Activated CD8-positive, alpha-beta T cell treated with anti-CD3 and anti-CD28 coated beads for 36 hours (primary cell): ENCODE results near the gene SEC14L1. TPM values are rescaled to one million over a fixed set of nuclear protein-coding genes. Genes with fewer than 3 reads are reported as not detected.
"Not testable (repeated sequence)": the region's sequence is repeated elsewhere in the genome, so short reads cannot be mapped to it uniquely, and the experiment has no call there.

Experiments
- ATAC-seq: fragments of 200-7000 bp; cut with Tn5 transposase; one replicate; pipeline ENCODE4 v1.10.0; 2021; ENCODE audit warnings: mild to moderate bottlenecking, moderate library complexity
- CTCF ChIA-PET: fragments of 350-600 bp; sonication (Branson Sonifier 250); formaldehyde crosslinking; loops from one replicate; lab custom pipeline; 2021; ENCODE audit warnings: antibody characterized with exemption; lab: Charles Lee
- POLR2A ChIA-PET: fragments of 350-600 bp; sonication (Branson Sonifier 250); formaldehyde crosslinking; loops from one replicate; lab custom pipeline; 2021; ENCODE audit warnings: antibody characterized with exemption; lab: Charles Lee
- DNase-seq: peaks from one replicate; pipeline ENCODE4 v3.0.0-alpha.2; 2020
- H3K27ac Mint-ChIP-seq: one replicate; pipeline ENCODE4 v1.8.0; 2021; ENCODE audit warnings: mild to moderate bottlenecking, mixed read lengths
- H3K27me3 Mint-ChIP-seq: one replicate; pipeline ENCODE4 v1.8.0; 2021; ENCODE audit warnings: mixed read lengths
- H3K36me3 Mint-ChIP-seq: one replicate; pipeline ENCODE4 v1.8.0; 2021; ENCODE audit warnings: low read depth, mixed read lengths
- H3K4me1 Mint-ChIP-seq: one replicate; pipeline ENCODE4 v1.8.0; 2021; ENCODE audit warnings: low read depth, mixed read lengths
- H3K4me3 Mint-ChIP-seq: one replicate; pipeline ENCODE4 v1.8.0; 2021; ENCODE audit warnings: mild to moderate bottlenecking, moderate library complexity, mixed read lengths
- H3K9me3 Mint-ChIP-seq: one replicate; pipeline ENCODE4 v1.8.0; 2021; ENCODE audit warnings: mixed read lengths
- CTCF ChIP-seq: fragments of 200-600 bp; IDR thresholded peaks from one replicate; pipeline ENCODE4 v1.8.0; 2022; ENCODE audit warnings: antibody characterized with exemption, mild to moderate bottlenecking
- intact Hi-C: fragments of 100-400 bp; cut with micrococcal nuclease; formaldehyde crosslinking; loops from one replicate; pipeline ENCODE4 v1.10.0; 2022
- total RNA-seq, 2 experiments: library from RNA; stranded (reverse); gene quantifications; one replicate each; pipeline ENCODE4 v1.2.3, GENCODE V29; 2021

Gene SEC14L1
- total RNA-seq, 2 experiments from 2014 or later = 79.7 to 91.6 TPM

GRCh38 chr17:77131904-77132303 is 8.9 kb upstream of the SEC14L1 start:
- Mint-ChIP-seq H3K9me3 (peaks cover 5% of the 10 kb centered on the region), H3K4me3 (no peak overlapping the region), H3K36me3 (peaks cover 2% of the 10 kb centered on the region), H3K27ac (no peak overlapping the region), H3K27me3 (no peaks in the 10 kb centered on the region), H3K4me1 (peaks cover 37% of the 10 kb centered on the region)
- intact Hi-C loops = no loop called here
- CTCF ChIA-PET = no interaction called here
- ATAC-seq (no peak), DNase-seq (no peak)
- no peak for TF ChIP-seq CTCF
- POLR2A ChIA-PET = no interaction called here

- H3K36me3 Mint-ChIP-seq = peaks cover 7% of the 10 kb centered on the region
- DNase-seq (no peak), ATAC-seq (no peak)
- no peaks in the 10 kb centered on the region for H3K27me3 Mint-ChIP-seq
- intact Hi-C loops = no loop called here
- POLR2A ChIA-PET = no interaction called here
- H3K4me1 Mint-ChIP-seq = peaks cover 34% of the 10 kb centered on the region
- peaks cover 10% of the 10 kb centered on the region for H3K9me3 Mint-ChIP-seq
- no peak overlapping the region for H3K4me3 Mint-ChIP-seq
- H3K27ac Mint-ChIP-seq = no peak overlapping the region
- no peak for TF ChIP-seq CTCF
- CTCF ChIA-PET = interaction anchor here (1.2 kb wide), 1 partner anchor 118 kb away, joined by 3 read pairs; no protein-coding TSS in a partner anchor
Observed at GRCh38 chr17:77132411-77133086, 8.2 kb upstream of the SEC14L1 start.

- Mint-ChIP-seq H3K4me1 (peaks cover 34% of the 10 kb centered on the region), H3K9me3 (peaks cover 16% of the 10 kb centered on the region), H3K4me3 (no peak overlapping the region), H3K27ac (no peak overlapping the region), H3K27me3 (no peaks in the 10 kb centered on the region), H3K36me3 (peaks cover 13% of the 10 kb centered on the region)
- DNase-seq (no peak), ATAC-seq (no peak)
- intact Hi-C loops = no loop called here
- POLR2A ChIA-PET = no interaction called here
- TF ChIP-seq CTCF = no peak
- CTCF ChIA-PET = interaction anchor here (1.2 kb wide), 1 partner anchor 117 kb away, joined by 3 read pairs; no protein-coding TSS in a partner anchor
Observed at GRCh38 chr17:77133087-77133638, 7.6 kb upstream of the SEC14L1 start.

- TF ChIP-seq CTCF = no peak
- intact Hi-C loops = no loop called here
- H3K9me3 Mint-ChIP-seq = peaks cover 18% of the 10 kb centered on the region
- ATAC-seq (no peak), DNase-seq (no peak)
- H3K27ac Mint-ChIP-seq = no peak overlapping the region
- H3K36me3 Mint-ChIP-seq = peaks cover 22% of the 10 kb centered on the region
- no peaks in the 10 kb centered on the region for H3K27me3 Mint-ChIP-seq
- no peak overlapping the region for H3K4me3 Mint-ChIP-seq
- POLR2A ChIA-PET = interaction anchor here (4.2 kb wide), 1 partner anchor 8 kb away, joined by 39 read pairs; no protein-coding TSS in a partner anchor
- peaks cover 25% of the 10 kb centered on the region for H3K4me1 Mint-ChIP-seq
- CTCF ChIA-PET = no interaction called here
Observed at GRCh38 chr17:77136420-77136767, 4.4 kb upstream of the SEC14L1 start.

- no peak for TF ChIP-seq CTCF
- ATAC-seq (no peak), DNase-seq (no peak)
- Mint-ChIP-seq H3K27me3 (no peaks in the 10 kb centered on the region), H3K4me1 (peaks cover 30% of the 10 kb centered on the region), H3K9me3 (peaks cover 18% of the 10 kb centered on the region), H3K27ac (no peak overlapping the region), H3K4me3 (no peak overlapping the region), H3K36me3 (peaks cover 29% of the 10 kb centered on the region)
- POLR2A ChIA-PET = interaction anchor here (1.2 to 4.2 kb wide), 3 partner anchors 9 to 27 kb away, joined by 3 to 39 read pairs (median 4); no protein-coding TSS in a partner anchor
- intact Hi-C loops = no loop called here
- CTCF ChIA-PET = interaction anchor here (1.8 kb wide), 1 partner anchor 49 kb away, joined by 10 read pairs; no protein-coding TSS in a partner anchor
Observed at GRCh38 chr17:77137111-77137510, 3.7 kb upstream of the SEC14L1 start.

GRCh38 chr17:77137886-77138285 is 2.9 kb upstream of the SEC14L1 start:
- not testable (repeated sequence) for H3K4me3 Mint-ChIP-seq
- peaks cover 35% of the 10 kb centered on the region for H3K4me1 Mint-ChIP-seq

More at GRCh38 chr17:77137886-77138285, 2.9 kb upstream of the SEC14L1 start:
- peaks cover 18% of the 10 kb centered on the region for H3K9me3 Mint-ChIP-seq
- H3K27me3 Mint-ChIP-seq, intact Hi-C loops, ATAC-seq: not testable (repeated sequence)
- peaks cover 36% of the 10 kb centered on the region for H3K36me3 Mint-ChIP-seq
- H3K27ac Mint-ChIP-seq = peak overlapping the region; percentile 82
- ChIA-PET POLR2A (interaction anchor here (0.6 to 4.2 kb wide), 6 partner anchors 9 to 51 kb away, joined by 3 to 39 read pairs (median 4); no protein-coding TSS in a partner anchor), CTCF (interaction anchor here (1.1 to 4.1 kb wide), 3 partner anchors 9 to 54 kb away, joined by 3 to 22 read pairs (median 10); no protein-coding TSS in a partner anchor)
- DNase-seq = peak; percentile 77
